Neuron (in vitro differentiated cells): ENCODE measurements around the gene COG5.

Source experiments
- H2AFZ ChIP-seq: one replicate; pipeline ENCODE4 v1.6.1; 2013; ENCODE audit warnings: low read depth, mild to moderate bottlenecking, inconsistent platforms, low read length, moderate library complexity
- H3K27me3 ChIP-seq: one replicate; pipeline ENCODE4 v1.6.1; 2013; ENCODE audit warnings: low read length; ENCODE audit not compliant: insufficient read depth
- H3K36me3 ChIP-seq: one replicate; pipeline ENCODE4 v1.6.1; 2013; ENCODE audit warnings: low read length; ENCODE audit not compliant: insufficient read depth
- H3K4me1 ChIP-seq: one replicate; pipeline ENCODE4 v1.6.1; 2013; ENCODE audit warnings: low read length; ENCODE audit not compliant: insufficient read depth
- H3K4me3 ChIP-seq: 2 replicates; pipeline ENCODE4 v1.5.1; 2013; ENCODE audit warnings: mild to moderate bottlenecking, low read length, moderate library complexity
- H3K9me3 ChIP-seq: one replicate; pipeline ENCODE4 v1.6.1; 2013; ENCODE audit warnings: low read length

The COG5 gene

GRCh38 chr7:107315716-107316220, 248.0 kb downstream of the COG5 start:
- no peaks in the 10 kb centered on the region for H3K4me1 ChIP-seq
- no peaks in the 10 kb centered on the region for H3K27me3 ChIP-seq
- no peaks in the 10 kb centered on the region for H3K9me3 ChIP-seq
- no peak overlapping the region for H3K4me3 ChIP-seq
- no peak overlapping the region for H2AFZ ChIP-seq
- no peaks in the 10 kb centered on the region for H3K36me3 ChIP-seq

- Histone ChIP-seq H3K4me1 (no peaks in the 10 kb centered on the region), H3K9me3 (no peaks in the 10 kb centered on the region), H2AFZ (no peak overlapping the region), H3K4me3 (no peak overlapping the region), H3K27me3 (no peaks in the 10 kb centered on the region), H3K36me3 (no peaks in the 10 kb centered on the region)
Measured at GRCh38 chr7:107313355-107313754, 250.4 kb downstream of the COG5 start.

GRCh38 chr7:107312418-107312817, 251.3 kb downstream of the COG5 start:
- Histone ChIP-seq H3K36me3 (no peaks in the 10 kb centered on the region), H2AFZ (no peak overlapping the region), H3K27me3 (no peaks in the 10 kb centered on the region)

GRCh38 chr7:107309296-107309695, 254.4 kb downstream of the COG5 start:
- H3K36me3 ChIP-seq = no peaks in the 10 kb centered on the region
- no peaks in the 10 kb centered on the region for H3K9me3 ChIP-seq
- H3K4me1 ChIP-seq = no peaks in the 10 kb centered on the region
- no peak overlapping the region for H3K4me3 ChIP-seq
- no peak overlapping the region for H2AFZ ChIP-seq
- no peaks in the 10 kb centered on the region for H3K27me3 ChIP-seq

More at GRCh38 chr7:107312418-107312817, 251.3 kb downstream of the COG5 start:
- no peaks in the 10 kb centered on the region for H3K9me3 ChIP-seq
- no peaks in the 10 kb centered on the region for H3K4me1 ChIP-seq
- H3K4me3 ChIP-seq = no peak overlapping the region

GRCh38 chr7:107304636-107305035, 259.1 kb downstream of the COG5 start:
- H3K36me3 ChIP-seq = no peaks in the 10 kb centered on the region
- no peaks in the 10 kb centered on the region for H3K27me3 ChIP-seq
- no peak overlapping the region for H3K4me3 ChIP-seq
- H2AFZ ChIP-seq = no peak overlapping the region
- no peaks in the 10 kb centered on the region for H3K4me1 ChIP-seq
- no peaks in the 10 kb centered on the region for H3K9me3 ChIP-seq

- Histone ChIP-seq H3K4me1 (no peaks in the 10 kb centered on the region), H3K9me3 (no peaks in the 10 kb centered on the region), H2AFZ (no peak overlapping the region), H3K27me3 (no peaks in the 10 kb centered on the region), H3K36me3 (no peaks in the 10 kb centered on the region), H3K4me3 (no peak overlapping the region)
Measured at GRCh38 chr7:107304063-107304462, 259.7 kb downstream of the COG5 start.

GRCh38 chr7:107302250-107302847, 261.4 kb downstream of the COG5 start:
- H3K4me3 ChIP-seq = no peak overlapping the region
- no peaks in the 10 kb centered on the region for H3K9me3 ChIP-seq

GRCh38 chr7:107294182-107294581, 269.5 kb downstream of the COG5 start:
- Histone ChIP-seq H3K36me3 (peaks cover 4% of the 10 kb centered on the region), H3K4me1 (no peaks in the 10 kb centered on the region), H3K9me3 (no peaks in the 10 kb centered on the region), H2AFZ (no peak overlapping the region), H3K27me3 (no peaks in the 10 kb centered on the region), H3K4me3 (no peak overlapping the region)

More at GRCh38 chr7:107302250-107302847, 261.4 kb downstream of the COG5 start:
- Histone ChIP-seq H2AFZ (no peak overlapping the region), H3K4me1 (no peaks in the 10 kb centered on the region), H3K27me3 (no peaks in the 10 kb centered on the region), H3K36me3 (no peaks in the 10 kb centered on the region)

- Histone ChIP-seq H3K4me3 (no peak overlapping the region), H3K36me3 (peaks cover 4% of the 10 kb centered on the region), H3K9me3 (no peaks in the 10 kb centered on the region), H3K27me3 (no peaks in the 10 kb centered on the region), H2AFZ (no peak overlapping the region), H3K4me1 (no peaks in the 10 kb centered on the region)
Measured at GRCh38 chr7:107292591-107292990, 271.1 kb downstream of the COG5 start.

- Histone ChIP-seq H3K4me3 (no peak overlapping the region), H3K27me3 (no peaks in the 10 kb centered on the region), H3K36me3 (peaks cover 4% of the 10 kb centered on the region), H3K9me3 (no peaks in the 10 kb centered on the region), H2AFZ (no peak overlapping the region), H3K4me1 (no peaks in the 10 kb centered on the region)
Measured at GRCh38 chr7:107291434-107291833, 272.3 kb downstream of the COG5 start.

GRCh38 chr7:107286751-107287621, 276.7 kb downstream of the COG5 start:
- Histone ChIP-seq H3K4me3 (no peak overlapping the region), H2AFZ (no peak overlapping the region), H3K27me3 (no peaks in the 10 kb centered on the region), H3K9me3 (no peaks in the 10 kb centered on the region), H3K4me1 (no peaks in the 10 kb centered on the region), H3K36me3 (peaks cover 5% of the 10 kb centered on the region)

- H3K9me3 ChIP-seq = no peaks in the 10 kb centered on the region
- no peak overlapping the region for H2AFZ ChIP-seq
- no peaks in the 10 kb centered on the region for H3K4me1 ChIP-seq
- H3K27me3 ChIP-seq = no peaks in the 10 kb centered on the region
- H3K36me3 ChIP-seq = peaks cover 5% of the 10 kb centered on the region
- no peak overlapping the region for H3K4me3 ChIP-seq
Measured at GRCh38 chr7:107284911-107285479, 278.7 kb downstream of the COG5 start.

GRCh38 chr7:107277331-107277730, 286.4 kb downstream of the COG5 start:
- Histone ChIP-seq H3K4me3 (no peak overlapping the region), H3K9me3 (no peaks in the 10 kb centered on the region), H3K4me1 (no peaks in the 10 kb centered on the region), H2AFZ (no peak overlapping the region), H3K36me3 (peaks cover 1% of the 10 kb centered on the region), H3K27me3 (no peaks in the 10 kb centered on the region)
